HCT116 (cell line): ENCODE results near the gene KRT24.

Experiments
- ATF3 ChIP-seq: IDR thresholded peaks from 2 replicates; pipeline ENCODE4 v1.6.1; 2012
- CEBPB ChIP-seq: IDR thresholded peaks from 2 replicates; pipeline ENCODE4 v1.6.1; 2012; ENCODE audit warnings: low read depth
- CTCF ChIP-seq, 3 experiments: fragments of 200-600 bp in 1 of 3; sonication (generic) in 1 of 3; IDR thresholded peaks in 2 of 3; conservative IDR thresholded peaks in 1 of 3; 2 replicates each; pipeline ENCODE4 v1.5.1; 2012 to 2017; ENCODE audit warnings: low read depth in 2 of 3, low read length in 2 of 3, antibody characterized with exemption in 1 of 3, borderline replicate concordance in 1 of 3, control low read depth in 1 of 3, mild to moderate bottlenecking in 1 of 3, mixed read lengths in 1 of 3, mixed run types in 1 of 3, moderate library complexity in 1 of 3; ENCODE audit not compliant: insufficient read depth in 1 of 3
- EZH2 ChIP-seq: fragments of 200-600 bp; sonication (generic); IDR thresholded peaks from 2 replicates; pipeline ENCODE4 v1.6.1; 2017; ENCODE audit warnings: antibody characterized with exemption, mixed run types
- MAX ChIP-seq: IDR thresholded peaks from 2 replicates; pipeline ENCODE4 v1.6.1; 2012
- POLR2A ChIP-seq: IDR thresholded peaks from 2 replicates; pipeline ENCODE4 v1.7.0; 2011; ENCODE audit warnings: borderline replicate concordance; ENCODE audit not compliant: insufficient read depth, insufficient read length; ENCODE audit errors: extremely low read depth
- POLR2AphosphoS5 ChIP-seq: IDR thresholded peaks from 2 replicates; pipeline ENCODE4 v1.6.1; 2011; ENCODE audit warnings: mild to moderate bottlenecking, low read depth, low read length, moderate library complexity
- RAD21 ChIP-seq: IDR thresholded peaks from 2 replicates; pipeline ENCODE4 v1.6.1; 2012; ENCODE audit warnings: low read depth, mild to moderate bottlenecking

GRCh38 chr17:40724656-40725055 lies 21.1 kb upstream of the KRT24 start:
- TF ChIP-seq CTCF (IDR thresholded peaks at IDR 0.05 in 2 of 3, conservative IDR thresholded peaks at IDR 0.05 in 1 of 3; ENCODE audit: borderline replicate concordance in 1 of 3, insufficient read depth in 1 of 3, low read depth in 2 of 3, low read length in 2 of 3) (no peak), CEBPB (no peak), POLR2AphosphoS5 (no peak), EZH2 (no peak), POLR2A (no peak), ATF3 (no peak), RAD21 (no peak), MAX (no peak)
